ENCODE data around the gene NR5A2. TPM values are rescaled to one million over a fixed set of nuclear protein-coding genes. Genes with fewer than 3 reads are reported as not detected.

NR5A2 gene
- total and polyA plus RNA-seq, 10 of the 15 experiments (the other 5 are each of a cell fraction or from before 2014, with no cell fraction given), result 0.02 to 0.60 (median 0.15) TPM; not detected in 1

GRCh38 chr1:200172311-200172710 is 144.8 kb downstream of the NR5A2 start:
- H3K4me3 ChIP-seq, result no peak overlapping the region
- ChIA-PET POLR2A (no interaction called here), SMC1A (ENCODE audit: uncharacterized antibody, unreplicated experiment) (interaction anchor here (1.0 to 1.9 kb wide), 2 partner anchors 11 to 18 kb away, joined by 3 to 5 read pairs; no protein-coding TSS in a partner anchor), RAD21 (ENCODE audit: unreplicated experiment) (interaction anchor here (1.2 kb wide), 1 partner anchor 18 kb away, joined by 3 read pairs; no protein-coding TSS in a partner anchor), CTCF (interaction anchor here (1.4 kb wide), 1 partner anchor 33 kb away, joined by 3 read pairs; no protein-coding TSS in a partner anchor)
- no peak overlapping the region for H3K9ac ChIP-seq (ENCODE audit: control insufficient read depth, insufficient read depth, low read length)
- ATAC-seq, result no peak
- no peak overlapping the region for H3K4me2 ChIP-seq (ENCODE audit: control insufficient read depth, insufficient read depth)
- H4K20me1 ChIP-seq (ENCODE audit: control insufficient read depth, insufficient read depth), result no peaks in the 10 kb centered on the region
- H3K27me3 ChIP-seq (replicated peaks in 1 of 2; ENCODE audit: control insufficient read depth in 2 of 2, insufficient read depth in 2 of 2, low read length in 1 of 2), result no peaks in the 10 kb centered on the region
- FAIRE-seq, result no peak
- H3K27ac ChIP-seq (ENCODE audit: control insufficient read depth, insufficient read depth), result no peak overlapping the region
- intact Hi-C loops (cut with micrococcal nuclease; ENCODE audit: unreplicated experiment), result no loop called here
- H2AFZ ChIP-seq (ENCODE audit: control insufficient read depth, low read depth, low read length), result no peak overlapping the region
- 65% methylated on average over 4 of the region's 4 CpGs for WGBS (ENCODE audit: insufficient coverage, insufficient replicate concordance, low lambda C conversion rate, missing lambda C conversion rate)
- no TSS peak for BruUV-seq (replicated peaks)
- no peak for DNase-seq (ENCODE audit: low read depth, low spot score)
- no peaks in the 10 kb centered on the region for H3K9me3 ChIP-seq (replicated peaks; ENCODE audit: control insufficient read depth, insufficient read depth, low read length)
- no peaks in the 10 kb centered on the region for H3K79me2 ChIP-seq (ENCODE audit: control insufficient read depth, insufficient read depth, low read length)
- in situ Hi-C loops (cut with MboI), result no loop called here
- no peaks in the 10 kb centered on the region for H3K36me3 ChIP-seq (ENCODE audit: control insufficient read depth in 2 of 2, insufficient read depth in 2 of 2, low read length in 1 of 2)
- no peaks in the 10 kb centered on the region for H3K4me1 ChIP-seq (ENCODE audit: control insufficient read depth, insufficient read depth, low read length)
- TF ChIP-seq ZBTB4 (CRISPR knock-in tag; IDR thresholded peaks at IDR 0.05) (no peak), RCOR1 (conservative IDR thresholded peaks at IDR 0.05; ENCODE audit: low read depth, low read length) (no peak), HSF1 (IDR thresholded peaks at IDR 0.05; ENCODE audit: low read depth, low read length) (no peak), CEBPB (IDR thresholded peaks at IDR 0.05; ENCODE audit: borderline replicate concordance in 1 of 2, low read depth in 2 of 2, low read length in 2 of 2) (no peak), CHD2 (IDR thresholded peaks at IDR 0.05; ENCODE audit: borderline replicate concordance, low read depth, low read length) (no peak), NFYB (IDR thresholded peaks at IDR 0.05; ENCODE audit: insufficient read depth, low read depth, low read length) (no peak), BCL11A (IDR thresholded peaks at IDR 0.05; ENCODE audit: low read depth, low read length) (no peak), NR2F1 (conservative IDR thresholded peaks at IDR 0.05) (no peak), BACH1 (IDR thresholded peaks at IDR 0.05; ENCODE audit: borderline replicate concordance) (no peak), IRF5 (IDR thresholded peaks at IDR 0.05; ENCODE audit: borderline replicate concordance) (no peak), RAD21 (IDR thresholded peaks at IDR 0.05; ENCODE audit: insufficient read depth, low read depth, low read length) (no peak), MTA3 (IDR thresholded peaks at IDR 0.05; ENCODE audit: borderline replicate concordance, low read length) (no peak), CBX3 (IDR thresholded peaks at IDR 0.05; ENCODE audit: borderline replicate concordance, low read depth) (no peak), FOXK2 (IDR thresholded peaks at IDR 0.05) (no peak), USF1 (IDR thresholded peaks at IDR 0.05; ENCODE audit: borderline replicate concordance, extremely low read length, insufficient read depth, low read depth, low read length) (no peak), ZNF622 (IDR thresholded peaks at IDR 0.05) (no peak)

Measured in GM12878 (cell line).